SK-N-SH (cell line): Measurements from ENCODE around the gene CDH4. TPM values are rescaled to one million over a fixed set of nuclear protein-coding genes. Genes with fewer than 3 reads are reported as not detected.

Source experiments
- CTCF ChIA-PET: fragments of 300-600, 350-600 bp; formaldehyde crosslinking; extraction: SDS; loops from one replicate; lab custom pipeline; 2021; lab: Yijun Ruan, JAX
- POLR2A ChIA-PET: fragments of 350-600 bp; sonication (Branson Sonifier 250); formaldehyde crosslinking; extraction: SDS; loops from one replicate; lab custom pipeline; 2020; ENCODE audit warnings: antibody characterized with exemption, inconsistent platforms; lab: Yijun Ruan, JAX
- DNase-seq: peaks from one replicate; pipeline ENCODE4 v3.0.0; 2012
- H2AFZ ChIP-seq: fragments of 200-600 bp; sonication (generic); 2 replicates; pipeline ENCODE4 v1.8.1; 2016; ENCODE audit warnings: antibody characterized with exemption, mild to moderate bottlenecking, low read depth
- H3F3A ChIP-seq: fragments of 200-600 bp; sonication (generic); replicated peaks from 2 replicates; pipeline ENCODE3; 2016; ENCODE audit warnings: antibody characterized with exemption, mild to moderate bottlenecking; ENCODE audit not compliant: insufficient read depth
- H3K27ac ChIP-seq, 2 experiments: fragments of 200-500 bp in 1 of 2; fragments of 200-600 bp in 1 of 2; sonication (Bioruptor generic) in 1 of 2; sonication (generic), shearing (Covaris generic) in 1 of 2; 2 replicates each; pipeline versions ENCODE4 v1.5.1 to v1.6.1; 2014 to 2016; ENCODE audit warnings: low read depth in 2 of 2, inconsistent platforms in 1 of 2, low read length in 1 of 2, mild to moderate bottlenecking in 1 of 2, mixed read lengths in 1 of 2
- H3K27me3 ChIP-seq: fragments of 200-600 bp; sonication (generic), shearing (Covaris generic); 2 replicates; pipeline ENCODE4 v1.6.1; 2016; ENCODE audit warnings: mixed run types; ENCODE audit not compliant: insufficient read depth
- H3K36me3 ChIP-seq, 2 experiments: fragments of 200-500 bp in 1 of 2; fragments of 200-600 bp in 1 of 2; sonication (Bioruptor generic) in 1 of 2; sonication (generic) in 1 of 2; replicated peaks in 1 of 2; 2 replicates each; pipeline versions ENCODE3 to v1.5.1; 2014 to 2016; ENCODE audit warnings: low read length in 1 of 2, mild to moderate bottlenecking in 1 of 2; ENCODE audit not compliant: insufficient read depth in 2 of 2, control insufficient read depth in 1 of 2
- H3K4me1 ChIP-seq, 2 experiments: fragments of 200-500 bp in 1 of 2; fragments of 200-600 bp in 1 of 2; sonication (Bioruptor generic) in 1 of 2; sonication (generic), shearing (Covaris generic) in 1 of 2; 2 replicates each; pipeline versions ENCODE4 v1.5.1 to v1.6.1; 2014 to 2016; ENCODE audit warnings: low read depth in 1 of 2, low read length in 1 of 2, mixed run types in 1 of 2; ENCODE audit not compliant: insufficient read depth in 2 of 2, control insufficient read depth in 1 of 2
- H3K4me2 ChIP-seq: fragments of 200-600 bp; sonication (generic), shearing (Covaris generic); 2 replicates; pipeline ENCODE4 v1.6.1; 2017; ENCODE audit warnings: mixed run types
- H3K4me3 ChIP-seq, 2 experiments: fragments of 200-500 bp in 1 of 2; fragments of 200-600 bp in 1 of 2; sonication (Bioruptor generic) in 1 of 2; sonication (generic), shearing (Covaris generic) in 1 of 2; 2 replicates each; pipeline versions ENCODE4 v1.5.1 to v1.8.1; 2014 to 2016; ENCODE audit warnings: low read depth in 2 of 2, inconsistent platforms in 1 of 2, low read length in 1 of 2, mild to moderate bottlenecking in 1 of 2, mixed read lengths in 1 of 2, moderate library complexity in 1 of 2
- H3K79me2 ChIP-seq: fragments of 200-600 bp; sonication (generic); 2 replicates; pipeline ENCODE4 v1.8.1; 2017; ENCODE audit warnings: mild to moderate bottlenecking; ENCODE audit not compliant: insufficient read depth
- H3K9ac ChIP-seq: fragments of 200-600 bp; sonication (generic); 2 replicates; pipeline ENCODE4 v1.6.1; 2017; ENCODE audit warnings: mixed run types
- H3K9me2 ChIP-seq: fragments of 200-600 bp; sonication (generic); 2 replicates; pipeline ENCODE4 v1.6.1; 2017; ENCODE audit warnings: mixed run types
- H3K9me3 ChIP-seq: fragments of 200-600 bp; sonication (generic); 2 replicates; pipeline ENCODE4 v1.6.1; 2017; ENCODE audit warnings: mixed run types, mild to moderate bottlenecking, moderate library complexity
- H4K20me1 ChIP-seq: fragments of 200-600 bp; sonication (generic); 2 replicates; pipeline ENCODE4 v1.6.1; 2017; ENCODE audit warnings: mild to moderate bottlenecking, mixed run types; ENCODE audit not compliant: insufficient read depth
- CHD2 ChIP-seq: fragments of 150-350 bp; IDR thresholded peaks from 2 replicates; pipeline ENCODE4 v1.6.1; 2018; ENCODE audit warnings: low read length; ENCODE audit not compliant: partially characterized antibody
- EP300 ChIP-seq, 2 experiments: IDR thresholded peaks; 2 replicates each; pipeline versions ENCODE4 v1.4.0 to v1.6.1; 2012; ENCODE audit warnings: borderline replicate concordance in 1 of 2, low read depth in 1 of 2, low read length in 1 of 2
- EZH2phosphoT487 ChIP-seq: fragments of 200-600 bp; sonication (generic); IDR thresholded peaks from 2 replicates; pipeline ENCODE4 v1.6.1; 2017; ENCODE audit warnings: low read depth, mixed run types, mild to moderate bottlenecking, antibody characterized with exemption, moderate library complexity, borderline replicate concordance
- FOSL2 ChIP-seq: IDR thresholded peaks from 2 replicates; pipeline ENCODE4 v1.4.0; 2012; ENCODE audit warnings: low read depth, mild to moderate bottlenecking, moderate library complexity, borderline replicate concordance
- FOXM1 ChIP-seq: IDR thresholded peaks from 2 replicates; pipeline ENCODE4 v1.4.0; 2012; ENCODE audit warnings: low read depth, mild to moderate bottlenecking
- GABPA ChIP-seq: IDR thresholded peaks from 2 replicates; pipeline ENCODE4 v1.4.0; 2012; ENCODE audit warnings: low read depth, mild to moderate bottlenecking
- MXI1 ChIP-seq: IDR thresholded peaks from 2 replicates; pipeline ENCODE4 v1.6.1; 2012; ENCODE audit warnings: mild to moderate bottlenecking, low read depth, low read length, improper control_type of control experiment
- NFIC ChIP-seq: IDR thresholded peaks from 2 replicates; pipeline ENCODE4 v1.4.0; 2012; ENCODE audit warnings: borderline replicate concordance
- POLR2AphosphoS5 ChIP-seq: IDR thresholded peaks from 2 replicates; pipeline ENCODE4 v1.6.1; 2012; ENCODE audit warnings: low read depth, low read length
- REST ChIP-seq: IDR thresholded peaks from 2 replicates; pipeline ENCODE4 v1.6.1; 2012; ENCODE audit warnings: mild to moderate bottlenecking, low read depth, low read length, moderate library complexity
- SMC3 ChIP-seq: IDR thresholded peaks from 2 replicates; pipeline ENCODE4 v1.6.1; 2012; ENCODE audit warnings: low read depth, low read length, improper control_type of control experiment
- TCF12 ChIP-seq: IDR thresholded peaks from 2 replicates; pipeline ENCODE4 v1.4.0; 2012
- YY1 ChIP-seq: IDR thresholded peaks from 2 replicates; pipeline ENCODE4 v1.4.0; 2012; ENCODE audit warnings: low read depth, mild to moderate bottlenecking
- WGBS: methylation state at CpG from one replicate; pipeline ENCODE4 v1.1.6; 2017; ENCODE audit warnings: low lambda C conversion rate; 5-methylcytosine and 5-hydroxymethylcytosine counted together
- polyA plus RNA-seq, 3 experiments: library from polyadenylated mRNA; depleted of rRNA; stranded (reverse); fragments of >200 nt; gene quantifications; 2 replicates each; pipeline ENCODE4 v1.2.3, GENCODE V29; 2012
- TF ChIP-seq, protein P1 (sequence below): IDR thresholded peaks from 2 replicates; pipeline ENCODE4 v1.4.0; 2012; ENCODE audit warnings: low read depth, borderline replicate concordance
- TF ChIP-seq, protein P2 (sequence below): fragments of 150-350 bp; IDR thresholded peaks from 2 replicates; pipeline ENCODE4 v1.6.1; 2017; ENCODE audit warnings: antibody characterized with exemption, low read length, low read depth, borderline replicate concordance
- TF ChIP-seq, protein P3 (sequence below): IDR thresholded peaks from 2 replicates; pipeline ENCODE4 v1.4.0; 2012; ENCODE audit warnings: low read depth
- TF ChIP-seq, protein P4 (sequence below): IDR thresholded peaks from 2 replicates; pipeline ENCODE4 v1.4.0; 2012; ENCODE audit warnings: low read depth, borderline replicate concordance

The CDH4 gene
- polyA plus RNA-seq, 1 of the 3 experiments (the other 2 are of a cell fraction): not detected

DNA sequence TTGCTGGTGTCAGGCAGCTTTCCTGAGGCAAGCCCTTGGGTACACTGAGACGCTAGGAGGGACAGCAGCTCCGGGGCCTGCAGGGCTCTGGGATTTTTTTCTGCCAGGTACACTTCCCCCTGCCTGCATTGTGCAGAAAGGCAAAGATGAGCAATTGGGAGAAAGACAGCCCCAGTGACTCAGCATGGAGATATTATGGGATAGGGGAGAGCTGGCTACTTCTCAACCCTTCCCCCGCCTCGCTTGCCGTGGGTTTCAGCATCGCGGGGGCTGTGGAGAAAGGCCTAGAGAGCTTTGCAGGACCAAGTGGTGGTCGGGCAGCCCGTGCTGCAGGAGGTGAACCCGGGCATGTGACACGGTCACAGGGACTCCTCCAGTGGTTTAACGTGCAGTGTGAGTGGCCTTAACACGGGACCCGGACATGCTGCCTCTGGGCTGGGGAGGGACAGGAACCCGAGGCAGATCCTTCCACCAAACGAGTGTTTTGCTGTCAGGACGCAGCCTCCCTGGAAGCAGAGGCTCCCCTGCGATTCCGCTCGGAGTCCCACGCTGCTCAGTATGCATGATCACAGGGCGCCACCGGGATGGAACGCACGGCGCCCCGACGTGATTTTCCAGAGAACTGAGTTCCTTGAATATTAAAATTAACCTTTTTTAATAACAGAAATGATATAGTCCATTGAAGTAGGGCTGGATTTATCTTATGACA is 139.9 kb downstream of the CDH4 start:
- ChIA-PET POLR2A (no interaction called here), CTCF (interaction anchor here (0.6 kb wide), 1 partner anchor 1329 kb away, joined by 3 read pairs; no protein-coding TSS in a partner anchor)
- Histone ChIP-seq H3K36me3 (no peaks in the 10 kb centered on the region), H3K9me3 (no peaks in the 10 kb centered on the region), H3K9me2 (no peaks in the 10 kb centered on the region), H4K20me1 (no peaks in the 10 kb centered on the region), H3K27me3 (no peaks in the 10 kb centered on the region), H2AFZ (no peak overlapping the region), H3K79me2 (no peaks in the 10 kb centered on the region), H3K9ac (no peak overlapping the region), H3F3A (no peaks in the 10 kb centered on the region), H3K4me1 (no peaks in the 10 kb centered on the region), H3K4me2 (no peak overlapping the region), H3K4me3 (no peak overlapping the region), H3K27ac (no peak overlapping the region)
- TF ChIP-seq NFIC: no peak
- no peak for TF ChIP-seq FOXM1
- no peak for TF ChIP-seq CHD2
- TF ChIP-seq, protein P1, sequence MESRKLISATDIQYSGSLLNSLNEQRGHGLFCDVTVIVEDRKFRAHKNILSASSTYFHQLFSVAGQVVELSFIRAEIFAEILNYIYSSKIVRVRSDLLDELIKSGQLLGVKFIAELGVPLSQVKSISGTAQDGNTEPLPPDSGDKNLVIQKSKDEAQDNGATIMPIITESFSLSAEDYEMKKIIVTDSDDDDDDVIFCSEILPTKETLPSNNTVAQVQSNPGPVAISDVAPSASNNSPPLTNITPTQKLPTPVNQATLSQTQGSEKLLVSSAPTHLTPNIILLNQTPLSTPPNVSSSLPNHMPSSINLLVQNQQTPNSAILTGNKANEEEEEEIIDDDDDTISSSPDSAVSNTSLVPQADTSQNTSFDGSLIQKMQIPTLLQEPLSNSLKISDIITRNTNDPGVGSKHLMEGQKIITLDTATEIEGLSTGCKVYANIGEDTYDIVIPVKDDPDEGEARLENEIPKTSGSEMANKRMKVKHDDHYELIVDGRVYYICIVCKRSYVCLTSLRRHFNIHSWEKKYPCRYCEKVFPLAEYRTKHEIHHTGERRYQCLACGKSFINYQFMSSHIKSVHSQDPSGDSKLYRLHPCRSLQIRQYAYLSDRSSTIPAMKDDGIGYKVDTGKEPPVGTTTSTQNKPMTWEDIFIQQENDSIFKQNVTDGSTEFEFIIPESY: no peak
- no peak for TF ChIP-seq REST
- TF ChIP-seq EP300 (IDR thresholded peaks at IDR 0.05; ENCODE audit: borderline replicate concordance in 1 of 2, low read depth in 1 of 2, low read length in 1 of 2): no peak
- TF ChIP-seq SMC3: no peak
- TF ChIP-seq TCF12: no peak
- no peak for TF ChIP-seq POLR2AphosphoS5
- TF ChIP-seq MXI1: no peak
- no peak for TF ChIP-seq GABPA
- TF ChIP-seq FOSL2: no peak
- TF ChIP-seq, protein P2, sequence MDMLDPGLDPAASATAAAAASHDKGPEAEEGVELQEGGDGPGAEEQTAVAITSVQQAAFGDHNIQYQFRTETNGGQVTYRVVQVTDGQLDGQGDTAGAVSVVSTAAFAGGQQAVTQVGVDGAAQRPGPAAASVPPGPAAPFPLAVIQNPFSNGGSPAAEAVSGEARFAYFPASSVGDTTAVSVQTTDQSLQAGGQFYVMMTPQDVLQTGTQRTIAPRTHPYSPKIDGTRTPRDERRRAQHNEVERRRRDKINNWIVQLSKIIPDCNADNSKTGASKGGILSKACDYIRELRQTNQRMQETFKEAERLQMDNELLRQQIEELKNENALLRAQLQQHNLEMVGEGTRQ: no peak
- TF ChIP-seq, protein P3, sequence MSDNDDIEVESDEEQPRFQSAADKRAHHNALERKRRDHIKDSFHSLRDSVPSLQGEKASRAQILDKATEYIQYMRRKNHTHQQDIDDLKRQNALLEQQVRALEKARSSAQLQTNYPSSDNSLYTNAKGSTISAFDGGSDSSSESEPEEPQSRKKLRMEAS: no peak
- TF ChIP-seq YY1: no peak
- TF ChIP-seq EZH2phosphoT487: no peak
- TF ChIP-seq, protein P4, sequence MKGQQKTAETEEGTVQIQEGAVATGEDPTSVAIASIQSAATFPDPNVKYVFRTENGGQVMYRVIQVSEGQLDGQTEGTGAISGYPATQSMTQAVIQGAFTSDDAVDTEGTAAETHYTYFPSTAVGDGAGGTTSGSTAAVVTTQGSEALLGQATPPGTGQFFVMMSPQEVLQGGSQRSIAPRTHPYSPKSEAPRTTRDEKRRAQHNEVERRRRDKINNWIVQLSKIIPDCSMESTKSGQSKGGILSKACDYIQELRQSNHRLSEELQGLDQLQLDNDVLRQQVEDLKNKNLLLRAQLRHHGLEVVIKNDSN: no peak
- no peak for DNase-seq
- 67% methylated on average over 20 of the region's 28 CpGs for WGBS
